GM19438 (cell line): ENCODE data around the gene TREH.

Experiments
- ATAC-seq: cut with Tn5 transposase; IDR thresholded peaks from one replicate; pipeline ENCODE4 v1.9.1; 2021; ENCODE audit warnings: low read depth; ENCODE audit not compliant: unreplicated experiment

TREH gene

GRCh38 chr11:118652681-118653181 is 26.7 kb downstream of the TREH start:
- ATAC-seq, result no peak

- no peak for ATAC-seq
These were observed 27.6 kb downstream of the TREH start for GRCh38 chr11:118651820-118652219.

GRCh38 chr11:118650366-118650765 is 29.1 kb downstream of the TREH start:
- ATAC-seq, result no peak

DNA sequence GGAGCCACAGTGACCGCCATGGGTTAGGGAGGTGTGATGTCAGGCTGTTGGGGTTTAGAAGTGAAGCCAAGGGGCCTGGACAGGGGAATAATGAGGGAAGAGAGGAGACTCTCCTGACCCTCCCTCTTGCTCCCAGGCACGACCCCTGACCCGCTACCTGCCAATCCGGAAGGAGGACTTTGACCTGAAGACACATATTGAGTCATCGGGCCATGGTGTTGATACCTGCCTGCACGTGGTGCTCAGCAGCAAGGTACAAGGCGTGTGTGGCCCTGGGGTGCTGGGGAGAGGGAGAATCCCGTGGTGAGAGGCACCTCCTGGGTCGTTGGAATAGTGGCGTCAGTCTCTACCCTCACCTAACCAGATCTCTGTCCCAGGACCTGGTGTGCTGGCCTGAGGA is 29.5 kb downstream of the TREH start:
- ATAC-seq, result no peak

GRCh38 chr11:118648291-118648690 is 31.2 kb downstream of the TREH start:
- ATAC-seq, result no peak

- ATAC-seq, result no peak
These were observed 33.1 kb downstream of the TREH start for GRCh38 chr11:118646393-118646792.

- ATAC-seq, result no peak
These were observed 34.3 kb downstream of the TREH start for GRCh38 chr11:118645066-118645715.

DNA sequence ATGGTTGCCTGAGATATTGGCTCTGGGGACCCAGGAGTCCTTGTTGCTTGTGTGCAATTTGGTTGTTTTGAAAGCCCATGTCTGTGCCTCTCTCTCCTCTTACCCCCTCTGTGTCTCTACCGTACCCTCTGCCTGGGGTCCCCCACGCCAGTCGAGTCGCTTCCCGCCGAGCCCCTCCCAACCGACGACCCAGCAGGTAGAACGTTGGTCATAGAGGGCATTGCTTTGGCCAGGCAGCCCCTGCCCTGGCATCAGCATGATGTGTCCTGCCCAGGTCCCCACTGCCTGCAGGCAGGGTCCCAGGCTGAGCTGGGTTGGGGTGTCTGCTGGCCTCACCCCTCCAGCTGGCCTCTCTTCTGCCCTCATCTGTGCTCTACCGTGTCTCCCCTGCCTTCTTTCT is 35.0 kb downstream of the TREH start:
- ATAC-seq, result no peak

GRCh38 chr11:118643995-118644345 is 35.5 kb downstream of the TREH start:
- ATAC-seq, result no peak

DNA sequence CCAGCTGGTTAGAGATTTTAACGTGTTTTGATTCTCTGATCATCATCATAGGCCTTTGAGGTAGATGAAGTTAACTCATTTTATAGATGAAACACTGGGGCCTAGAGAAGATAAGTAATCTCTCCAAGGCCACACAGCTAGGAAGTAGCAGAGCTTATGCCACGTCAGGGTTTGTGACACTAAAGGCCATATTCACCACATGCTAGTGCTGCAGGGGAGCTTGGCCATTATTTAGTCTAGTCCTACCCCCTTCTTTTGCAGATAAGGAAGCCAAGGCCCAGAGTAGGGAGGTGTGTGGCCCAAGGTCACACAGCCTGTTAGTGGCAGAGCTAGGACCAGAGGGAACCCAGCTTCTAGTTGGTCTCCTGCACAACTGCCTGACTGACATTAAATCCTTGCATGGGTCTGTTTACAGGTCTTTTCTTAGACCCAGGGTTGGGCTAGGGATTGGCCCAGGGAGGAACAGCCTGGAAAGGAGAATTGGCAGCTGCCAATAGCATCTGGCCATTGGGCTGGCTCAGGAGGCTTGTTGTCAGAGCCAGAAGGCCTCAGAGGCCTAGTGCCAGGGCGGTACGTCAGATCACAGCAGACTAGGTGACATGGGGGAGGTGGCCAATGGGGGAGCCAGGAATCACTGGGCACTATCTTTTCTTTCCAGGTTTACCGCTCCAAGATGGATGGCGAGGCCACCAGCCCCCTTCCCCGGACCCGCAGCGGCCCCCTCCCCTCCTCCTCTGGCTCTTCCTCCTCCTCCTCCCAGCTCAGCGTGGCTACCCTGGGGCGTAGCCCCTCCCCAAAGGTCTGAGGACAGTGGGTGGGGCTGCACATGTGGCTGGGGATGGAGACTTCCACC is 36.1 kb downstream of the TREH start:
- ATAC-seq, result no peak

GRCh38 chr11:118641397-118642019 is 37.9 kb downstream of the TREH start:
- ATAC-seq, result no peak

DNA sequence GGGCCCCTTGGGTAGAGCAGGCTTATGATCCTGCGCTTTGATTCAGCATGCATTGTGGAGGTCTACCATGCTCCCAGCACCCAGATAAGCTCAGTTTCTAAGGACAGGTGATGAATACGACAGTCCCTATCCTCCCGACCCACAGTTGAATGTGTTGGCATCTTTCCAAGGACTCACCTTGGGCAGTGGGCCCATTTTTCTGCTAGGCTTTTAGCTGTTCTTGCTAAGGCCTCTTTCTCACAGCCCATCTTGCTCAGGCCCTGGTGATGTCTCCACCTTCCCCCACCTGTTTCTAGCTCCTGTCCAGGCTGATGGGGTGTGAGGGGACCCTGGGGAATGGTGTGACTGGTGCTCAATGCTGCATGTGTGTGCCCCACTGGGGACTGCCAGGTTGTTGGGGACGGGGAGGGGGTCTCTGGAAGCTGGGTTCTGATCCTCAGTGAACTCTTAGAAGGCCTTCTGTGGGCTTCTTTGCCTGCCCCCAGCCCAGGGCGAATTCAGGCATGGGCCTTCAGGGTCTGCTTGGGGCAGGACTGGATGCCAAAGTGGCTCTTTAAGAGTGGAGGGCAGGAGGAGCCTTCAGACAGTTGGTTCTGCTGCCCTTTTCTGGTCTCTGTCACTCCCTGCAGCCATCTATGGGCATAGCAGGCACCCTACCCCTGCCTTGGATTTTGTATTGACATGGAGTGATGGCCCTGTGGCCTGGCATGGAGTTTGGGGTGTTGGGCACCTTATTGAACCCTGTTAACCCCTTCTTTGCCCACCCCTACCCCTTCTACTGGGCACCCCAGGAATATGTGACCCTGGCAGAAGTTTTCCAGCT is 38.9 kb downstream of the TREH start:
- ATAC-seq, result no peak

- ATAC-seq, result no peak
These were observed 39.6 kb downstream of the TREH start for GRCh38 chr11:118639899-118640298.

GRCh38 chr11:118638726-118639125 is 40.7 kb downstream of the TREH start:
- no peak for ATAC-seq

DNA sequence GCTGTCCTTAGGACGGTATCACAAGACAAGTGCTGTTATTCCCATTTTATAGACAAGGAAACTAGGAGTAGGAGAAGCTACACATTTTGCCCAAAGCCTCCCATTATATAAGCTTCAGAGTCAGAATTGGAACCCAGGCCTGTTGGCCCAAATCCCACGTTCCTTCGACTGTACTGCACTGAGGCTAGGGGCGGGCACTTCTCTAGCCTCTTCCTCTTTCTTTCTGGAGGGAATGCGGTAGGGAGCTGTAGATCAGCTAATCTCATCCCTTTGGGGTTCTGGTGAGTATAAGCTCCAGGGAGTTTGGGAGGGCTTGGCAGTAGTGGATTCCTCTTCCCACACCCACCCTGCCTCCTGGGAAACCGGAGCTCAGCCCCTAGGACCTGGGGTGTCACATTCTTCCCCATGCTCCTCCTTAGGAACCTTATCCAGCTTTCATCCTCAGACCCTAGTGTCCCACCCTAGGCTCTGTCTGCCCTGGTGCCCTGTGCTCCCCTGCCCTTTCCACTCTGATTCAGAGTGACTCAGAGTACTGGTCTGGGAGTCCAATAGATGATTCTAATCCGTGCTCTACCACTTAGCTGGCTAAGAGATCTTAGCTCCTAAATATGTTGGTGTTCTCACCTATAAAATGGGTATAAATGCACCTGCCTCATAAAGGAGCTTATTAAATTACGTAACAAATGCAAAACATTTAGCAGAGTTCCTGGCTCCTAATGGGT is 42.7 kb downstream of the TREH start:
- no peak for ATAC-seq

DNA sequence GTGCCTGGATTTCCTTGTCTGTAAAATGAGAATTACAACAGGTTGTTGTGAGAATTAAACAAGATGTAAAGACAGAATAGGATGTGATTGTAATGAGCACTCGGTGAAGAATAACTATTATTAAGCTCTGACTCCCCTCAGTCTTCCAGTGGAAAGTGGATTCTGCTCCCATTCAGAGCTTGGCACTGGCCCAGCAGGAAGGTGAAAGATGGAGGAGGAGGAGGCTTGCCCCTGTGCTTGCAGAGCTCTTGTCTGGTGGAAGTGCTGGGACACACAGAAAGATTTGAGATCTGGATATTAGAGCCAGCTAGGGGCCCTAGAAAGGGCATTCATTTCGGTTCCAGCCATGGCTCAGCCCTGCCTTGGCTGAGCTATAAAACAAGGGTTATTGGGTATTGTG is 43.8 kb downstream of the TREH start:
- no peak for ATAC-seq

DNA sequence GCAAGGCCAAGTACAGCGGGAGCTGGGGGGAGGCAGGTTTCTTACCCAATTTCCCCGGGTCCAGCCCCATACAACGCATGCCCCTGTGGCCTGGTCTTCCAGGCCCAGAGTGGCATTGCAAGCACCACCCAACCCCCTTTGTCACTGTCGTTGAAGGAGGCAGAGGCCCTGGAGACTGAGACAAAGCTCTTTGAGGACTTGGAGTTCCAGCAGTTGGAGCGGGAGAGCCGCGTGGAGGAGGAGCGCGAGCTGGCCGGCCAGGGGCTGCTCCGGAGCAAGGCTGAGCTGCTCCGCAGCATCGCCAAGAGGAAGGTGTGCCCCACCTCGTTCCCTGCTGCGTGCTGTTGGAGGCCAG is 44.2 kb downstream of the TREH start:
- ATAC-seq, result no peak

GRCh38 chr11:118634431-118635236 is 44.8 kb downstream of the TREH start:
- no peak for ATAC-seq

DNA sequence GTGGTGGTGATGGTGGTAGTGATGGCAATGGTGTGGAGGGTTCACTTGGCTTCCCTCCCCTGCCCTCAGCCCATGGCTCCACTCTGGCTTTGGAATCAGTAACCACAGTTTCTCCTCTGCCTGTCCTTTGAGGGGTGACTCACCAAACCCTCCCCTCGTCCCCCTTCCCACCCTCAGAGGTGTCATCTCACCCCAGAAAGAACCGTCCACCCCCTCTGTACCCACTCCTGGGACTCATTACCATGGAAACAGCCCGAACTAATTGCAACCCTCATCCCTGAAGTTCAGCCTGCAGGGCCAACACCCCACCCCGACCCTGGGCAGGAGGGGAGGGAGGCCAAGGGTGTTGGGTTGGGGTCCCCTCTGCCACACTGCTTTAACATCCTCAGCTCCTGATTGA is 45.5 kb downstream of the TREH start:
- ATAC-seq, result no peak
